ENCODE measurements around the gene ANKRD27. TPM values are rescaled to one million over a fixed set of nuclear protein-coding genes. Genes with fewer than 3 reads are reported as not detected.
"Not testable (repeated sequence)": the region's sequence is repeated elsewhere in the genome, so short reads cannot be mapped to it uniquely, and the experiment has no call there.

ANKRD27 gene
- total RNA-seq (2014; rRNA removed; shearing (Covaris generic)): 36.0 and 36.7 TPM in 2 replicates

GRCh38 chr19:32674931-32675719 is at the start of gene ANKRD27:
Gene ANKRD27, minus strand, starts transcription at chr19:32675180. Its CDS starts 16,165 bp downstream, at chr19:32659015.
- DNase-seq (ENCODE audit: low spot score): peak; percentile 97

GRCh38 chr19:32720936-32721250 is 45.9 kb upstream of the ANKRD27 start:
- no peak for DNase-seq (ENCODE audit: low spot score)

- no peak for DNase-seq (ENCODE audit: low spot score)
Observed at GRCh38 chr19:32720216-32720935, 45.4 kb upstream of the ANKRD27 start.

GRCh38 chr19:32719611-32720059 is 44.7 kb upstream of the ANKRD27 start, which contains the start of gene TDRD12:
Gene TDRD12, plus strand, starts transcription at chr19:32719767. Its CDS starts 306 bp downstream, at chr19:32720073.
- no peak for DNase-seq (ENCODE audit: low spot score)

GRCh38 chr19:32718286-32718685 is 43.3 kb upstream of the ANKRD27 start:
- no peak for DNase-seq (ENCODE audit: low spot score)

- no peak for DNase-seq (ENCODE audit: low spot score)
Observed at GRCh38 chr19:32717496-32717895, 42.5 kb upstream of the ANKRD27 start.

- not testable (repeated sequence) for DNase-seq (ENCODE audit: low spot score)
Observed at GRCh38 chr19:32716203-32716602, 41.2 kb upstream of the ANKRD27 start.

GRCh38 chr19:32711747-32712146 is 36.8 kb upstream of the ANKRD27 start:
- no peak for DNase-seq (ENCODE audit: low spot score)

GRCh38 chr19:32709032-32709431 is 34.1 kb upstream of the ANKRD27 start:
- no peak for DNase-seq (ENCODE audit: low spot score)

GRCh38 chr19:32708457-32708856 is 33.5 kb upstream of the ANKRD27 start:
- DNase-seq (ENCODE audit: low spot score): peak; percentile 30

- DNase-seq (ENCODE audit: low spot score): not testable (repeated sequence)
Observed at GRCh38 chr19:32704006-32704405, 29.0 kb upstream of the ANKRD27 start.

- no peak for DNase-seq (ENCODE audit: low spot score)
Observed at GRCh38 chr19:32702010-32702409, 27.0 kb upstream of the ANKRD27 start.

GRCh38 chr19:32700129-32700528 is 25.1 kb upstream of the ANKRD27 start:
- not testable (repeated sequence) for DNase-seq (ENCODE audit: low spot score)

- not testable (repeated sequence) for DNase-seq (ENCODE audit: low spot score)
Observed at GRCh38 chr19:32696771-32697170, 21.8 kb upstream of the ANKRD27 start.

- DNase-seq (ENCODE audit: low spot score): not testable (repeated sequence)
Observed at GRCh38 chr19:32695506-32695905, 20.5 kb upstream of the ANKRD27 start.

- not testable (repeated sequence) for DNase-seq (ENCODE audit: low spot score)
Observed at GRCh38 chr19:32694851-32695250, 19.9 kb upstream of the ANKRD27 start.

GRCh38 chr19:32694316-32694715 is 19.3 kb upstream of the ANKRD27 start:
- DNase-seq (ENCODE audit: low spot score): not testable (repeated sequence)

- peak; percentile 32 for DNase-seq (ENCODE audit: low spot score)
Observed at GRCh38 chr19:32693151-32694108, 18.4 kb upstream of the ANKRD27 start.

- no peak for DNase-seq (ENCODE audit: low spot score)
Observed at GRCh38 chr19:32692727-32693061, 17.7 kb upstream of the ANKRD27 start.

- peak; percentile 28 for DNase-seq (ENCODE audit: low spot score)
Observed at GRCh38 chr19:32691952-32692726, 17.2 kb upstream of the ANKRD27 start.
